T47D (cell line): Measurements from ENCODE around the gene HOXC13.

Experiments used
- DNase-seq, 2 experiments: peaks; one replicate each; pipeline versions ENCODE4 v3.0.0 to v3.0.0-alpha.2; 2011 to 2012; ENCODE audit warnings: low read depth in 1 of 2, low spot score in 1 of 2
- JUND ChIP-seq: IDR thresholded peaks from 2 replicates; pipeline ENCODE4 v1.6.1; 2012; ENCODE audit warnings: low read depth
- in situ Hi-C: cut with HindIII; loops from 2 replicates; pipeline ENCODE4 v1.10.0; 2016; ENCODE audit warnings: low sequenced_read_pairs, low pct_unique_long_range_greater_than_20kb

The HOXC13 gene

GRCh38 chr12:53961025-53961761 is 22.6 kb downstream of the HOXC13 start:
- TF ChIP-seq JUND: no peak
- no peak for DNase-seq
- in situ Hi-C loops: no loop called here

GRCh38 chr12:53963005-53963404 is 24.4 kb downstream of the HOXC13 start:
- DNase-seq: no peak
- in situ Hi-C loops: no loop called here
- no peak for TF ChIP-seq JUND

- in situ Hi-C loops: no loop called here
- TF ChIP-seq JUND: no peak
- DNase-seq: no peak
Measured at GRCh38 chr12:53963434-53964314, 25.0 kb downstream of the HOXC13 start.

GRCh38 chr12:53964315-53964713 is 25.7 kb downstream of the HOXC13 start:
- no peak for DNase-seq
- in situ Hi-C loops: no loop called here
- TF ChIP-seq JUND: no peak

- in situ Hi-C loops: no loop called here
Measured at GRCh38 chr12:53965281-53966084, 26.9 kb downstream of the HOXC13 start.

GRCh38 chr12:53966085-53966384 is 27.4 kb downstream of the HOXC13 start:
- no peak for TF ChIP-seq JUND
- in situ Hi-C loops: no loop called here

More at GRCh38 chr12:53965281-53966084, 26.9 kb downstream of the HOXC13 start:
- no peak for DNase-seq
- TF ChIP-seq JUND: no peak

GRCh38 chr12:53966385-53967133 is 27.9 kb downstream of the HOXC13 start:
- DNase-seq: no peak
- in situ Hi-C loops: no loop called here
- TF ChIP-seq JUND: no peak

More at GRCh38 chr12:53966085-53966384, 27.4 kb downstream of the HOXC13 start:
- no peak for DNase-seq

GRCh38 chr12:53967421-53967925 is 28.8 kb downstream of the HOXC13 start:
- no peak for TF ChIP-seq JUND
- in situ Hi-C loops: no loop called here
- no peak for DNase-seq

GRCh38 chr12:53968214-53969127 is 29.8 kb downstream of the HOXC13 start:
- in situ Hi-C loops: no loop called here
- no peak for TF ChIP-seq JUND
- DNase-seq: no peak

GRCh38 chr12:53969588-53970259 is 31.1 kb downstream of the HOXC13 start:
- in situ Hi-C loops: no loop called here
- no peak for DNase-seq
- TF ChIP-seq JUND: no peak
